ENCODE measurements around the gene LGALS12. TPM values are rescaled to one million over a fixed set of nuclear protein-coding genes. Genes with fewer than 3 reads are reported as not detected.

The LGALS12 gene
- total and polyA plus RNA-seq, 2 of the 13 experiments (the other 11 are each of a cell fraction or from before 2014, with no cell fraction given), result not detected

GRCh38 chr11:63551091-63551888 lies 45.4 kb downstream of the LGALS12 start:
- peaks cover 1 to 6% of the 10 kb centered on the region in 2 experiments; a peak in 4 of 5 replicates for H3K27me3 ChIP-seq (ENCODE audit: control insufficient read depth in 1 of 2, insufficient read depth in 2 of 2, low read length in 2 of 2)
- FAIRE-seq, result no peak
- no peaks in the 10 kb centered on the region for H3K36me3 ChIP-seq (replicated peaks in 1 of 2; ENCODE audit: control insufficient read depth in 1 of 2, insufficient read depth in 2 of 2, low read length in 2 of 2)
- 65% methylated on average over 27 of the region's 27 CpGs for WGBS (ENCODE audit: low lambda C conversion rate)
- H3K4me1 ChIP-seq (ENCODE audit: insufficient read depth, low read length), result no peaks in the 10 kb centered on the region
- ChIA-PET POLR2A (no interaction called here), CTCF (ENCODE audit: low intra/inter-chr PET ratio, low total read pairs) (no interaction called here)
- H3K9ac ChIP-seq (ENCODE audit: insufficient read depth, low read depth, low read length), result no peak overlapping the region
- no peak overlapping the region for H3K27ac ChIP-seq (ENCODE audit: extremely low read length, insufficient read depth, low read length)
- H3K79me2 ChIP-seq (ENCODE audit: insufficient read depth, low read length), result no peaks in the 10 kb centered on the region
- H3K4me2 ChIP-seq (ENCODE audit: low read depth, low read length), result no peak overlapping the region
- TF ChIP-seq MTA1 (CRISPR knock-in tag; IDR thresholded peaks at IDR 0.05; ENCODE audit: borderline replicate concordance) (no peak), TFAP4 (IDR thresholded peaks at IDR 0.05; ENCODE audit: borderline replicate concordance, low read depth) (no peak)
- ATAC-seq, result no peak
- DNase-seq (ENCODE audit: low spot score), result no peak
- no TSS peak for BruUV-seq (replicated peaks)
- in situ Hi-C loops (cut with HindIII; ENCODE audit: extremely low pct_ligation_motif_present, low pct_unique_long_range_greater_than_20kb), result no loop called here
- no peaks in the 10 kb centered on the region for H4K20me1 ChIP-seq (ENCODE audit: insufficient read depth, low read length)
- H3K9me3 ChIP-seq (ENCODE audit: low read length), result no peaks in the 10 kb centered on the region
- H2AFZ ChIP-seq (ENCODE audit: low read length), result no peak overlapping the region
- no peak overlapping the region for H3K4me3 ChIP-seq (replicated peaks in 1 of 3; ENCODE audit: insufficient read depth in 1 of 3, low read depth in 2 of 3, low read length in 3 of 3)
- intact Hi-C loops (cut with micrococcal nuclease; ENCODE audit: unreplicated experiment), result no loop called here

DNA sequence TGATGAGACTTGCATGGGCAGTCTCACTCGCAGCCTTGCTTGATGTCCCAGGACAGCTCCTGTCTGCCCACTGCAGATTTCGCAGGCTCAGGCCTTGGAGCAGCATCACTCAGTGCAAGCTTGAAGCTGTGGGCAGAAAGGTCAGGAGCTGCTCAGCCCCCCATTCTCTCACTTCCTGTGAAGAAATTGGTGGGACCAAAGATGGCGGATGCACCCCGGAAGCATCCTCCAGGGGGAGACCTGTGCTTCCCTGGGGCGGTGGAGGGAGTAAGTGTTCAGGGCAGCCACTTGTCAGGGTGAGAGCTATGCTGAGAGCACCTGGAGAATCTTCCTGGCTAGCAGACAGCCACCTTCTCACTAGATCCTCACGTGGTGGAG lies 46.0 kb downstream of the LGALS12 start:
- Histone ChIP-seq H3K27ac (ENCODE audit: extremely low read length, insufficient read depth, low read length) (no peak overlapping the region), H2AFZ (ENCODE audit: low read length) (no peak overlapping the region), H3K9ac (ENCODE audit: insufficient read depth, low read depth, low read length) (no peak overlapping the region), H3K9me3 (ENCODE audit: low read length) (no peaks in the 10 kb centered on the region), H3K36me3 (replicated peaks in 1 of 2; ENCODE audit: control insufficient read depth in 1 of 2, insufficient read depth in 2 of 2, low read length in 2 of 2) (no peaks in the 10 kb centered on the region), H3K4me1 (ENCODE audit: insufficient read depth, low read length) (no peaks in the 10 kb centered on the region), H3K79me2 (ENCODE audit: insufficient read depth, low read length) (no peaks in the 10 kb centered on the region), H3K4me3 (replicated peaks in 1 of 3; ENCODE audit: insufficient read depth in 1 of 3, low read depth in 2 of 3, low read length in 3 of 3) (no peak overlapping the region), H4K20me1 (ENCODE audit: insufficient read depth, low read length) (no peaks in the 10 kb centered on the region), H3K27me3 (ENCODE audit: control insufficient read depth in 1 of 2, insufficient read depth in 2 of 2, low read length in 2 of 2) (peaks cover 1 to 11% of the 10 kb centered on the region in 2 experiments; a peak in 4 of 5 replicates), H3K4me2 (ENCODE audit: low read depth, low read length) (no peak overlapping the region)
- ChIA-PET POLR2A (no interaction called here), CTCF (ENCODE audit: low intra/inter-chr PET ratio, low total read pairs) (no interaction called here)
- ATAC-seq (no peak), DNase-seq (ENCODE audit: low spot score) (no peak), FAIRE-seq (no peak)
- no TSS peak for BruUV-seq (replicated peaks)
- intact Hi-C loops (cut with micrococcal nuclease; ENCODE audit: unreplicated experiment) (no loop called here), in situ Hi-C loops (cut with HindIII; ENCODE audit: extremely low pct_ligation_motif_present, low pct_unique_long_range_greater_than_20kb) (no loop called here)
- 65% methylated on average over 5 of the region's 6 CpGs for WGBS (ENCODE audit: low lambda C conversion rate)
- TF ChIP-seq, protein P1, sequence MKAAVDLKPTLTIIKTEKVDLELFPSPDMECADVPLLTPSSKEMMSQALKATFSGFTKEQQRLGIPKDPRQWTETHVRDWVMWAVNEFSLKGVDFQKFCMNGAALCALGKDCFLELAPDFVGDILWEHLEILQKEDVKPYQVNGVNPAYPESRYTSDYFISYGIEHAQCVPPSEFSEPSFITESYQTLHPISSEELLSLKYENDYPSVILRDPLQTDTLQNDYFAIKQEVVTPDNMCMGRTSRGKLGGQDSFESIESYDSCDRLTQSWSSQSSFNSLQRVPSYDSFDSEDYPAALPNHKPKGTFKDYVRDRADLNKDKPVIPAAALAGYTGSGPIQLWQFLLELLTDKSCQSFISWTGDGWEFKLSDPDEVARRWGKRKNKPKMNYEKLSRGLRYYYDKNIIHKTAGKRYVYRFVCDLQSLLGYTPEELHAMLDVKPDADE (CRISPR knock-in tag; IDR thresholded peaks at IDR 0.05), result no peak
- TF ChIP-seq EZH2 (conservative IDR thresholded peaks at IDR 0.05; ENCODE audit: low read depth, low read length) (no peak), PAX8 (CRISPR knock-in tag; IDR thresholded peaks at IDR 0.05; ENCODE audit: borderline replicate concordance) (no peak), TAF1 (CRISPR knock-in tag; IDR thresholded peaks at IDR 0.05) (no peak), ATM (IDR thresholded peaks at IDR 0.05; ENCODE audit: borderline replicate concordance) (no peak), ZBTB44 (CRISPR knock-in tag; IDR thresholded peaks at IDR 0.05) (no peak), ZNF253 (CRISPR knock-in tag; IDR thresholded peaks at IDR 0.05; ENCODE audit: borderline replicate concordance) (no peak), RBAK (CRISPR knock-in tag; IDR thresholded peaks at IDR 0.05) (no peak), FOXO4 (CRISPR knock-in tag; conservative IDR thresholded peaks at IDR 0.05) (no peak)
